A549 (cell line): ENCODE measurements around the gene MRPL20. TPM values are rescaled to one million over a fixed set of nuclear protein-coding genes. Genes with fewer than 3 reads are reported as not detected.

Experiments used
- ATAC-seq, 2 experiments: fragments of 200-7000 bp in 1 of 2; fragments of >200 bp in 1 of 2; cut with Nextera tagmentation in 1 of 2; cut with Tn5 transposase in 1 of 2; 3 replicates each; pipeline versions ENCODE4 v1.8.0 to v1.9.1; 2018 to 2020; ENCODE audit warnings: mild to moderate bottlenecking in 1 of 2, moderate library complexity in 1 of 2
- CTCF ChIA-PET: fragments of 300-600 bp; sonication (Branson Sonifier 250); formaldehyde crosslinking; extraction: SDS; loops from one replicate; lab custom pipeline; 2021; ENCODE audit warnings: antibody characterized with exemption, inconsistent platforms; lab: Yijun Ruan, JAX
- POLR2A ChIA-PET: fragments of 350-600 bp; formaldehyde crosslinking; extraction: SDS; loops from one replicate; lab custom pipeline; 2021; ENCODE audit warnings: antibody characterized with exemption, inconsistent platforms; lab: Yijun Ruan, JAX
- DNase-seq, 2 experiments: peaks; one replicate each; pipeline versions ENCODE4 v3.0.0 to v3.0.0-alpha.2; 2011 to 2016; ENCODE audit warnings: low read depth in 1 of 2, low spot score in 1 of 2
- FAIRE-seq: peaks from 2 replicates; lab custom pipeline; 2011; peaks lifted over from hg19 to GRCh38; lab: Jason Lieb, UNC
- H3K27ac ChIP-seq, 2 experiments: fragments of >200 bp; sonication (Bioruptor Twin); formaldehyde crosslinking; 3 replicates each; pipeline ENCODE4 v1.5.1; 2016 to 2017
- H3K4me1 ChIP-seq: fragments of >200 bp; sonication (Bioruptor Twin); formaldehyde crosslinking; 3 replicates; pipeline ENCODE4 v1.6.1; 2016
- H3K4me2 ChIP-seq: fragments of >200 bp; sonication (Bioruptor Twin); formaldehyde crosslinking; 3 replicates; pipeline ENCODE4 v1.6.1; 2016
- H3K4me3 ChIP-seq: fragments of >200 bp; sonication (Bioruptor Twin); formaldehyde crosslinking; 3 replicates; pipeline ENCODE4 v1.5.1; 2016
- H3K9me3 ChIP-seq: fragments of >200 bp; sonication (Bioruptor Twin); formaldehyde crosslinking; 3 replicates; pipeline ENCODE4 v1.6.1; 2016
- BHLHE40 ChIP-seq: IDR thresholded peaks from 2 replicates; pipeline ENCODE4 v1.6.1; 2012; ENCODE audit warnings: low read depth, low read length, inconsistent platforms
- GATA3 ChIP-seq: IDR thresholded peaks from 2 replicates; pipeline ENCODE4 v1.6.1; 2012; ENCODE audit warnings: borderline replicate concordance
- HDAC2 ChIP-seq: fragments of 200-600 bp; sonication (generic); IDR thresholded peaks from 2 replicates; pipeline ENCODE4 v1.6.1; 2016
- NPAS2 ChIP-seq: fragments of 250-450 bp; sonication (Bioruptor Pico); IDR thresholded peaks from 2 replicates; pipeline ENCODE4 v1.8.0; 2022; ENCODE audit warnings: mild to moderate bottlenecking, moderate library complexity, borderline replicate concordance
- POLR2AphosphoS2 ChIP-seq: conservative IDR thresholded peaks from 2 replicates; pipeline ENCODE4 v1.6.1; 2012; ENCODE audit warnings: low read length, improper control_type of control experiment, inconsistent platforms
- SMC3 ChIP-seq: fragments of >200 bp; sonication (Bioruptor Twin); formaldehyde crosslinking; IDR thresholded peaks from 3 replicates; pipeline ENCODE4 v1.6.1; 2018; ENCODE audit warnings: inconsistent platforms
- SREBF2 ChIP-seq: fragments of 450-650 bp; IDR thresholded peaks from 2 replicates; pipeline ENCODE4 v1.6.1; 2014; ENCODE audit warnings: mild to moderate bottlenecking, moderate library complexity
- ZC3H11A ChIP-seq: fragments of 450-650 bp; IDR thresholded peaks from 2 replicates; pipeline ENCODE4 v1.6.1; 2014; ENCODE audit warnings: antibody characterized with exemption, mild to moderate bottlenecking
- WGBS: methylation state at CpG from one replicate; pipeline ENCODE4 v1.1.6; 2017; ENCODE audit errors: missing lambda C conversion rate; 5-methylcytosine and 5-hydroxymethylcytosine counted together
- polyA plus RNA-seq, 4 experiments: library from polyadenylated mRNA; depleted of rRNA in 3 of 4; stranded (reverse); fragments of >200 nt; fragmentation: RNase III in 1 of 4; extraction: RNeasy Plus Mini Kit Qiagen cat#74134 plus additional on column Dnase treatment in 1 of 4; gene quantifications; 2 replicates in 3 of 4; 3 replicates in 1 of 4; pipeline ENCODE4 v1.2.3, GENCODE V29; 2011 to 2017
- TF ChIP-seq, protein P1 (sequence below): fragments of >200 bp; sonication (Bioruptor Twin); formaldehyde crosslinking; IDR thresholded peaks from 3 replicates; pipeline ENCODE4 v1.6.1; 2016
- TF ChIP-seq, protein P2 (sequence below): fragments of >200 bp; sonication (Bioruptor Twin); formaldehyde crosslinking; IDR thresholded peaks from 3 replicates; pipeline ENCODE4 v1.5.1; 2016
- TF ChIP-seq, protein P3 (sequence below): fragments of 200-600 bp; sonication (generic); IDR thresholded peaks from 2 replicates; pipeline ENCODE4 v1.6.1; 2016; ENCODE audit warnings: antibody characterized with exemption, mild to moderate bottlenecking, moderate library complexity

The MRPL20 gene
- polyA plus RNA-seq, 2 of the 4 experiments (the other 2 are of a cell fraction) = 158 to 163 TPM

DNA sequence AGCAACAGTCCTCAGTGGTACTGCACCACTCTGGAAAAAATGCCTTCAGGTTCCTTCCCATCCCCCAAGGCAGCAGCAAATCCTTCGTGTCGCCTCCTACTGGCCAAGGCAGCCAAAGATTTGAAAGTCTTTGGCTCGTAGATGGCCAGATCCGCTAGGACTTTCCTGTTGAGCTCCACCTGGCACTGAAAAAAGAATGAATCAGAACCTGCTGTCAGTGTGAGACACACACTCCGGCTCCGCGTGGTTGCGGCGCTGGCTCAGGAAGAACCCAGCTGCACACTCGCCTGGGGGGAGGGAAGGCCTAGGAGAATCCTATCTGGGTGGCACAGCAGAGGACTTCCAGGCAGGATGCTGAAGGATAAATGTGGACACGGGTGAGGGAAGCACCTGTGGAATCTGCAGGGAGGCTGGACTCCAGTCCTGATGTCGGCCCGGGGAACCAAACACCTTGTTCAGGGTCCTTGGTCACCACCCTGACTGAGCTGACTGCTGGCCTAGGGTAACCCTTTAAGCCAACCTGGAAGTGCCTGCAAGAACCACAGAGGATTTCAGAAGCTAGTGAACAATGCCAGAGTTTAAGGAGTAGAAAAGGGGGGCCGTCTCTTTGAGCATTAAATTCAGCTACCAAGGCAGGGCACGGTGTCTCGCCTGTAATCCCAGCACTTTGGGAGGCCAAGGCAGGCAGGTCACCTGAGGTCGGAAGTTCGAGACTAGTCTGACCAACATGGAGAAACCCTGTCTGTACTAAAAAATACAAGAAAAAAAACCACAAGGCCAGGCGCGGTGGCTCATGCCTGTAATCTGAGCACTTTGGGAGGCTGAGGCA, 4.8 kb downstream of the MRPL20 start:
- ATAC-seq (peak; percentile 5 to 14; a peak in 3 of 6 replicates), DNase-seq (peak; percentile 51 to 71), FAIRE-seq (no peak)
- 68% methylated on average over 20 of the region's 20 CpGs for WGBS
- Histone ChIP-seq H3K4me2 (no peak overlapping the region; the same call in 2 of the 3 replicates), H3K9me3 (no peaks in the 10 kb centered on the region), H3K27ac (no peak overlapping the region), H3K4me1 (peaks cover 37% of the 10 kb centered on the region), H3K4me3 (no peak overlapping the region)
- CTCF ChIA-PET = interaction anchor here (0.6 to 2.3 kb wide), 12 partner anchors 10 to 108 kb away, joined by 3 to 13 read pairs (median 4); partner anchors contain the start of gene AURKAIP1
- POLR2A ChIA-PET = interaction anchor here (0.9 to 1.1 kb wide), 3 partner anchors 24 to 989 kb away, joined by 3 to 6 read pairs (median 3); partner anchors contain the start of genes AURKAIP1, MORN1 and RER1
- TF ChIP-seq, protein P1, sequence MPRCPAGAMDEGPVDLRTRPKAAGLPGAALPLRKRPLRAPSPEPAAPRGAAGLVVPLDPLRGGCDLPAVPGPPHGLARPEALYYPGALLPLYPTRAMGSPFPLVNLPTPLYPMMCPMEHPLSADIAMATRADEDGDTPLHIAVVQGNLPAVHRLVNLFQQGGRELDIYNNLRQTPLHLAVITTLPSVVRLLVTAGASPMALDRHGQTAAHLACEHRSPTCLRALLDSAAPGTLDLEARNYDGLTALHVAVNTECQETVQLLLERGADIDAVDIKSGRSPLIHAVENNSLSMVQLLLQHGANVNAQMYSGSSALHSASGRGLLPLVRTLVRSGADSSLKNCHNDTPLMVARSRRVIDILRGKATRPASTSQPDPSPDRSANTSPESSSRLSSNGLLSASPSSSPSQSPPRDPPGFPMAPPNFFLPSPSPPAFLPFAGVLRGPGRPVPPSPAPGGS = 0 out of 3 replicates have a peak, but pooled peaks have one; percentile 14
- TF ChIP-seq, protein P2, sequence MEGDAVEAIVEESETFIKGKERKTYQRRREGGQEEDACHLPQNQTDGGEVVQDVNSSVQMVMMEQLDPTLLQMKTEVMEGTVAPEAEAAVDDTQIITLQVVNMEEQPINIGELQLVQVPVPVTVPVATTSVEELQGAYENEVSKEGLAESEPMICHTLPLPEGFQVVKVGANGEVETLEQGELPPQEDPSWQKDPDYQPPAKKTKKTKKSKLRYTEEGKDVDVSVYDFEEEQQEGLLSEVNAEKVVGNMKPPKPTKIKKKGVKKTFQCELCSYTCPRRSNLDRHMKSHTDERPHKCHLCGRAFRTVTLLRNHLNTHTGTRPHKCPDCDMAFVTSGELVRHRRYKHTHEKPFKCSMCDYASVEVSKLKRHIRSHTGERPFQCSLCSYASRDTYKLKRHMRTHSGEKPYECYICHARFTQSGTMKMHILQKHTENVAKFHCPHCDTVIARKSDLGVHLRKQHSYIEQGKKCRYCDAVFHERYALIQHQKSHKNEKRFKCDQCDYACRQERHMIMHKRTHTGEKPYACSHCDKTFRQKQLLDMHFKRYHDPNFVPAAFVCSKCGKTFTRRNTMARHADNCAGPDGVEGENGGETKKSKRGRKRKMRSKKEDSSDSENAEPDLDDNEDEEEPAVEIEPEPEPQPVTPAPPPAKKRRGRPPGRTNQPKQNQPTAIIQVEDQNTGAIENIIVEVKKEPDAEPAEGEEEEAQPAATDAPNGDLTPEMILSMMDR = peak; percentile 57
- TF ChIP-seq SMC3 = no peak

DNA sequence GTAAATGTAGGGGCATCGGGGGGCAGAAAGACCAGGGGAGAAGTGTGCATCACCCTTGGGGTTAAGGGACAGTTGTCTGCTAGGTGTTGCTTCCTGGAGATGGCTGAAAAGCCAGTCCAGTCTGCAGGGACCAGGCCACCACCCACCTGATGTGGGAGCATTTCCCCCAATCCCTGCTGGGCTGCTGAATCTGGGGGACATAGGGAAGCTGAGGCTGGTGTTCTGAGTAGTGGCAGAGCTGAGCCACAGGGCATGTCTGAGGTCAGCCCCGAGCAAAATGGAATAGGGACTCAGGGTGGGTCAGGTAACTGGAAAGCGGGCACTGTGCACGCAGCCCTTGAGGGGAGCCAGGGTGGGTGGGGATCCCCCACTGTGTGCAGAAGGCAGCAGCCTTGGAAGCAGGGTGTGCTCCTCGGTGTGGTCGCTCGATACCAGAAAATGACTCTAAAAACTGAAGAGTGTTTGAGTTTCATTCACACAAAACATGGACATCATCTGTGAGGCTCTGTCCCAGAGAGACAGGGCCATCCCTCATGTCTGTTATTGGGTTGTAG, 5.6 kb downstream of the MRPL20 start:
- ChIA-PET CTCF (interaction anchor here (0.6 to 2.3 kb wide), 11 partner anchors 9 to 108 kb away, joined by 3 to 13 read pairs (median 4); partner anchors contain the start of gene AURKAIP1), POLR2A (interaction anchor here (1.0 to 1.1 kb wide), 2 partner anchors 23 to 26 kb away, joined by 3 to 6 read pairs; partner anchors contain the start of gene AURKAIP1)
- 77% methylated on average over 4 of the region's 7 CpGs for WGBS
- DNase-seq = no peak
- no peak for FAIRE-seq
- Histone ChIP-seq H3K9me3 (no peaks in the 10 kb centered on the region), H3K4me1 (peaks cover 37% of the 10 kb centered on the region), H3K4me3 (no peak overlapping the region), H3K27ac (peak overlapping the region in 1 of 2 experiments; percentile 15; a peak in 1 of 6 replicates), H3K4me2 (peak overlapping the region; percentile 79; the same call in 2 of the 3 replicates)
- no peak for ATAC-seq
- TF ChIP-seq POLR2AphosphoS2 = no peak; the same call in 1 of the 2 replicates
- no peak for TF ChIP-seq SREBF2
- no peak for TF ChIP-seq HDAC2
- no peak for TF ChIP-seq ZC3H11A
- no peak for TF ChIP-seq NPAS2
- TF ChIP-seq, protein P3, sequence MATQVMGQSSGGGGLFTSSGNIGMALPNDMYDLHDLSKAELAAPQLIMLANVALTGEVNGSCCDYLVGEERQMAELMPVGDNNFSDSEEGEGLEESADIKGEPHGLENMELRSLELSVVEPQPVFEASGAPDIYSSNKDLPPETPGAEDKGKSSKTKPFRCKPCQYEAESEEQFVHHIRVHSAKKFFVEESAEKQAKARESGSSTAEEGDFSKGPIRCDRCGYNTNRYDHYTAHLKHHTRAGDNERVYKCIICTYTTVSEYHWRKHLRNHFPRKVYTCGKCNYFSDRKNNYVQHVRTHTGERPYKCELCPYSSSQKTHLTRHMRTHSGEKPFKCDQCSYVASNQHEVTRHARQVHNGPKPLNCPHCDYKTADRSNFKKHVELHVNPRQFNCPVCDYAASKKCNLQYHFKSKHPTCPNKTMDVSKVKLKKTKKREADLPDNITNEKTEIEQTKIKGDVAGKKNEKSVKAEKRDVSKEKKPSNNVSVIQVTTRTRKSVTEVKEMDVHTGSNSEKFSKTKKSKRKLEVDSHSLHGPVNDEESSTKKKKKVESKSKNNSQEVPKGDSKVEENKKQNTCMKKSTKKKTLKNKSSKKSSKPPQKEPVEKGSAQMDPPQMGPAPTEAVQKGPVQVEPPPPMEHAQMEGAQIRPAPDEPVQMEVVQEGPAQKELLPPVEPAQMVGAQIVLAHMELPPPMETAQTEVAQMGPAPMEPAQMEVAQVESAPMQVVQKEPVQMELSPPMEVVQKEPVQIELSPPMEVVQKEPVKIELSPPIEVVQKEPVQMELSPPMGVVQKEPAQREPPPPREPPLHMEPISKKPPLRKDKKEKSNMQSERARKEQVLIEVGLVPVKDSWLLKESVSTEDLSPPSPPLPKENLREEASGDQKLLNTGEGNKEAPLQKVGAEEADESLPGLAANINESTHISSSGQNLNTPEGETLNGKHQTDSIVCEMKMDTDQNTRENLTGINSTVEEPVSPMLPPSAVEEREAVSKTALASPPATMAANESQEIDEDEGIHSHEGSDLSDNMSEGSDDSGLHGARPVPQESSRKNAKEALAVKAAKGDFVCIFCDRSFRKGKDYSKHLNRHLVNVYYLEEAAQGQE = no peak
- TF ChIP-seq GATA3 = no peak
- TF ChIP-seq BHLHE40 = no peak
